ENCODE measurements around the gene MRFAP1.

The MRFAP1 gene

DNA sequence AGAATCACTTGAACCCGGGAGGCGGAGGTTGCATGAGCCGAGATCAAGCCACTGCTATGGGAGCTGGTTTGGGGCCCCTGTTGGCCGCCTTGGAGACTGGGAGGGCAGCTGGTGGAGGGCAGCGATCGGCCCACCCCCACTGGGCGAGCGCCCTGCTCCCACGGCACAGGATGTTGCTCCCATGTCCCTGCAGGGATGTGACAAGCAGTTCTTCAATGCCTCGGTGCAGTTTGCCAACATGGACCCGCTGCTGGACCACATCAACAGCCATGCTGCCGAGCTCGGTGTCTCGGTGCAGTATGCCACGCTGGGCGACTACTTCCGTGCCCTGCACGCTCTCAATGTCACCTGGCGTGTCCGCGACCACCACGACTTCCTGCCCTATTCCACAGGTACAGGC is 46.1 kb upstream of the MRFAP1 start:
- H2AFZ ChIP-seq (ENCODE audit: low read depth, low read length), result no peak overlapping the region
- H4K20me1 ChIP-seq (ENCODE audit: insufficient read depth, low read length), result no peaks in the 10 kb centered on the region
- H3K4me3 ChIP-seq (ENCODE audit: low read length), result no peak overlapping the region
- no peak overlapping the region for H3K27ac ChIP-seq (ENCODE audit: low read length)
- H3K9ac ChIP-seq (ENCODE audit: low read length), result no peak overlapping the region
- no peaks in the 10 kb centered on the region for H3K36me3 ChIP-seq (replicated peaks; ENCODE audit: low read depth, low read length)
- H3K79me2 ChIP-seq (ENCODE audit: low read length), result no peaks in the 10 kb centered on the region
- no peaks in the 10 kb centered on the region for H3K4me1 ChIP-seq (ENCODE audit: low read length)
- no peak overlapping the region for H3K4me2 ChIP-seq (ENCODE audit: low read length)
- no peaks in the 10 kb centered on the region for H3K27me3 ChIP-seq (ENCODE audit: low read depth, low read length)
- no peaks in the 10 kb centered on the region for H3K9me3 ChIP-seq (ENCODE audit: insufficient read depth, low read length)
- TF ChIP-seq, protein P1, sequence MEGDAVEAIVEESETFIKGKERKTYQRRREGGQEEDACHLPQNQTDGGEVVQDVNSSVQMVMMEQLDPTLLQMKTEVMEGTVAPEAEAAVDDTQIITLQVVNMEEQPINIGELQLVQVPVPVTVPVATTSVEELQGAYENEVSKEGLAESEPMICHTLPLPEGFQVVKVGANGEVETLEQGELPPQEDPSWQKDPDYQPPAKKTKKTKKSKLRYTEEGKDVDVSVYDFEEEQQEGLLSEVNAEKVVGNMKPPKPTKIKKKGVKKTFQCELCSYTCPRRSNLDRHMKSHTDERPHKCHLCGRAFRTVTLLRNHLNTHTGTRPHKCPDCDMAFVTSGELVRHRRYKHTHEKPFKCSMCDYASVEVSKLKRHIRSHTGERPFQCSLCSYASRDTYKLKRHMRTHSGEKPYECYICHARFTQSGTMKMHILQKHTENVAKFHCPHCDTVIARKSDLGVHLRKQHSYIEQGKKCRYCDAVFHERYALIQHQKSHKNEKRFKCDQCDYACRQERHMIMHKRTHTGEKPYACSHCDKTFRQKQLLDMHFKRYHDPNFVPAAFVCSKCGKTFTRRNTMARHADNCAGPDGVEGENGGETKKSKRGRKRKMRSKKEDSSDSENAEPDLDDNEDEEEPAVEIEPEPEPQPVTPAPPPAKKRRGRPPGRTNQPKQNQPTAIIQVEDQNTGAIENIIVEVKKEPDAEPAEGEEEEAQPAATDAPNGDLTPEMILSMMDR (IDR thresholded peaks at IDR 0.05; ENCODE audit: low read depth, low read length), result no peak
- TF ChIP-seq EZH2phosphoT487 (IDR thresholded peaks at IDR 0.05; ENCODE audit: low read depth), result no peak

DNA sequence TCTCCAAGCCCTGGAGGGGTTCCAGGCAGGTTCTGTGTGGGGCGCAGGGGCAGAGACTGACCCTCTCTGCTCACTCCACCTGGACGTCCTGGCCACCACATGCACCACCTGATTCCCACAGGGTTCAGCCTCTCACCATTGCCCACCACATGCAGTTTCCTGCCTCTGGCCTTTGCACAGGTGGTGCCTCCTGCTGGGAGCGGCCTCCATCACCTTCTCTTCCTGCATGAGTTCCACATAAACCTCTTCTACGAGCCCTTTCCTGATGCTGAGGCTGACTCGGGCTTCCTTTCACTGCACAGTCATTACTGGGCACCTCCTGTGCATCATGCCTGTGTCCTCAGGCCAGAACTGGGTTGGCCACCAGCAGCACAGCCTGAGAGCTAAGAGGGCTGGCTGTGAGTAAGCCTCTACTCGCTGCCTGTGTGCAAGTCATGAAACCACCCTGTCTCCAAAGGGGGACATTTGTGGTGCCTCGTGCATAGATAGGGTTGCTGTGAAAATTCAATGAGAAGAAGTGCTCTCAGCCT is 45.6 kb upstream of the MRFAP1 start:
- Histone ChIP-seq H3K9me3 (ENCODE audit: insufficient read depth, low read length) (no peaks in the 10 kb centered on the region), H3K4me2 (ENCODE audit: low read length) (no peak overlapping the region), H3K79me2 (ENCODE audit: low read length) (no peaks in the 10 kb centered on the region), H3K27me3 (ENCODE audit: low read depth, low read length) (no peaks in the 10 kb centered on the region), H2AFZ (ENCODE audit: low read depth, low read length) (no peak overlapping the region), H3K9ac (ENCODE audit: low read length) (no peak overlapping the region), H3K36me3 (replicated peaks; ENCODE audit: low read depth, low read length) (no peaks in the 10 kb centered on the region), H4K20me1 (ENCODE audit: insufficient read depth, low read length) (no peaks in the 10 kb centered on the region), H3K4me1 (ENCODE audit: low read length) (no peaks in the 10 kb centered on the region), H3K27ac (ENCODE audit: low read length) (no peak overlapping the region), H3K4me3 (ENCODE audit: low read length) (no peak overlapping the region)
- no peak for TF ChIP-seq EZH2phosphoT487 (IDR thresholded peaks at IDR 0.05; ENCODE audit: low read depth)
- TF ChIP-seq, protein P1 (IDR thresholded peaks at IDR 0.05; ENCODE audit: low read depth, low read length), result no peak

DNA sequence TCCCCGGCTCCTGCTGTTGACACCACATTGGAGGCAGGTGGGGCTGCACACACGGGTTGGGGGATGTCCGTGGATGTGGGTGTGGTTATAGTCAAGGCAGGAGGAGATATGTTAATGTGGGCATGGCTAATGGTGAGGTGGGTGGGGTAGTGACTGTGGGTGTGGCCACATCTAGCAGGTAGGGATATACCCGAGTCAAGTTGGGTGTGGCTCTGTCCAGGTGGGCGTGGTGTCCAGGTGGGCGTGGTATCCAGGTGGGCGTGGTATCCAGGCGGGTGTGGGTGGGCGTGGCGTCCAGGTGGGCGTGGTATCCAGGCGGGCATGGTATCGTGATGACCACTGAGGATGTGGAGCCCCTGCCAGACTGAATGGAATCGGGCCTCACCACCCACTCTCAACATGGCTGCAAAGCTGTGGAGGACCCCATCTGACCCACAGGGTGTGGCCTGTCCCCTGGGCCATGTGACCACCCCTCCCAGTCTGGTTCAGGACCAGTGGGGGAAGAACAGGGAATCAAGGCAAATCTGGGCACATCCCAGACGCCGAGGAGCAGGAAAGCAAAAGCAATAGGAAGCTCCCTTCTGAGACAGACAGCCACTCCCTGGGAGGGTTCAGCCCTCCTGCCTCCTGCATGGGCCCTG is 44.5 kb upstream of the MRFAP1 start:
- TF ChIP-seq EZH2phosphoT487 (IDR thresholded peaks at IDR 0.05; ENCODE audit: low read depth), result no peak
- TF ChIP-seq, protein P1 (IDR thresholded peaks at IDR 0.05; ENCODE audit: low read depth, low read length), result no peak
- H2AFZ ChIP-seq (ENCODE audit: low read depth, low read length), result no peak overlapping the region
- H3K9me3 ChIP-seq (ENCODE audit: insufficient read depth, low read length), result no peaks in the 10 kb centered on the region
- no peak overlapping the region for H3K4me2 ChIP-seq (ENCODE audit: low read length)
- no peaks in the 10 kb centered on the region for H4K20me1 ChIP-seq (ENCODE audit: insufficient read depth, low read length)
- H3K4me1 ChIP-seq (ENCODE audit: low read length), result no peaks in the 10 kb centered on the region
- no peak overlapping the region for H3K27ac ChIP-seq (ENCODE audit: low read length)
- no peaks in the 10 kb centered on the region for H3K27me3 ChIP-seq (ENCODE audit: low read depth, low read length)
- no peak overlapping the region for H3K9ac ChIP-seq (ENCODE audit: low read length)
- H3K79me2 ChIP-seq (ENCODE audit: low read length), result no peaks in the 10 kb centered on the region
- H3K36me3 ChIP-seq (replicated peaks; ENCODE audit: low read depth, low read length), result no peaks in the 10 kb centered on the region
- H3K4me3 ChIP-seq (ENCODE audit: low read length), result no peak overlapping the region

DNA sequence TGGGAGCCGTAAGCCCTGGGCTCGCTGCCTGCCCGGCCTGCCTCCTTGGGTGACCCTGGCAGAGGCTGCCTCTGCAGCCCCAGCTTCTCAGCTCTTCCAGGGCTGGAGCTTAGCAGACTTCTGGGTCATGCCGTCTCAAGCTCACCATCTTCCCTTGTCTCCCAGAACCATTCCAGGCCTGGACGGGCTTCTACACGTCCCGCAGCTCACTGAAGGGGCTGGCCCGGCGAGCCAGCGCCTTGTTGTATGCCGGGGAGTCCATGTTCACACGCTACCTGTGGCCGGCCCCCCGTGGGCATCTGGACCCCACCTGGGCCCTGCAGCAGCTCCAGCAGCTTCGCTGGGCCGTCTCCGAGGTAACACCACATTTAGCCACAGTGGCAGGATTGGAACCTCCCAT is 43.5 kb upstream of the MRFAP1 start:
- H3K27me3 ChIP-seq (ENCODE audit: low read depth, low read length), result no peaks in the 10 kb centered on the region
- no peaks in the 10 kb centered on the region for H3K9me3 ChIP-seq (ENCODE audit: insufficient read depth, low read length)
- TF ChIP-seq, protein P1 (IDR thresholded peaks at IDR 0.05; ENCODE audit: low read depth, low read length), result no peak
- no peak for TF ChIP-seq EZH2phosphoT487 (IDR thresholded peaks at IDR 0.05; ENCODE audit: low read depth)
- H3K4me3 ChIP-seq (ENCODE audit: low read length), result no peak overlapping the region
- no peak overlapping the region for H3K4me2 ChIP-seq (ENCODE audit: low read length)
- no peak overlapping the region for H3K9ac ChIP-seq (ENCODE audit: low read length)
- no peaks in the 10 kb centered on the region for H3K36me3 ChIP-seq (replicated peaks; ENCODE audit: low read depth, low read length)
- H3K4me1 ChIP-seq (ENCODE audit: low read length), result no peaks in the 10 kb centered on the region
- no peaks in the 10 kb centered on the region for H3K79me2 ChIP-seq (ENCODE audit: low read length)
- H3K27ac ChIP-seq (ENCODE audit: low read length), result no peak overlapping the region
- H4K20me1 ChIP-seq (ENCODE audit: insufficient read depth, low read length), result no peaks in the 10 kb centered on the region
- H2AFZ ChIP-seq (ENCODE audit: low read depth, low read length), result no peak overlapping the region
